Fibroblast of pulmonary artery (primary cell): ENCODE data around the gene GGTLC3.
"Not testable (repeated sequence)": the region's sequence is repeated elsewhere in the genome, so short reads cannot be mapped to it uniquely, and the experiment has no call there.

ENCODE experiments used
- DNase-seq: peaks from one replicate; pipeline ENCODE4 v3.0.0-alpha.2; 2010; ENCODE audit warnings: low read depth
- H3K4me3 ChIP-seq: replicated peaks from 2 replicates; pipeline ENCODE4 v1.5.1; 2011; ENCODE audit warnings: low read depth, mild to moderate bottlenecking, control low read depth, low read length, moderate library complexity

Gene GGTLC3

GRCh38 chr22:18527752-18528596 is 10.0 kb upstream of the GGTLC3 start, which contains the start of gene TMEM191B:
Gene TMEM191B, plus strand, starts transcription at chr22:18527802. Its CDS starts 179 bp downstream, at chr22:18527981.
- peak within 1 kb of the TSS; percentile 38 for H3K4me3 ChIP-seq
- not testable (repeated sequence) for DNase-seq

- not testable (repeated sequence) for H3K4me3 ChIP-seq, DNase-seq
These were observed 5.4 kb upstream of the GGTLC3 start for GRCh38 chr22:18523328-18523727.

- not testable (repeated sequence) for DNase-seq
These were observed 4.8 kb upstream of the GGTLC3 start for GRCh38 chr22:18522762-18523161.

DNA sequence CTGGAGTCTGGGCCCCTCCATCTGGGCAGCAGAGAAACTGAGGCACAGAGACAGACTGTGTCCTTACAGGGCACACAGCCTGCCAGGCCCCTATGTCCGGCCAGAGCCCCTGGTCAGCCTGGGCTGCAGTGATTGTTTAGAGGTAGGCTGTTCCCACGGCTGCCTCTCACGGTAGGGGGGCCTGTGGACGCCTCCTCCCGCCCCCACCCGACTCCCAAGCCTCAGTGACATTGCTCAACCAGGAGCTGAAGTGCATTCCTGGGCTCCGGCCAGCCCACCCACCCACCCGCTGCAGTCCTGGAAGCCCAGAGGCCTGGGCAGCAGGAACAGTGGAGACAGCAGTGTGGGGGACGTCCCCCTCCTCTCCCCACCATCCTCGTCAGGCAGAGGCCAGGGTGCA is 4.5 kb downstream of the GGTLC3 start:
- DNase-seq, H3K4me3 ChIP-seq: not testable (repeated sequence)

More at GRCh38 chr22:18522762-18523161, 4.8 kb upstream of the GGTLC3 start:
- not testable (repeated sequence) for H3K4me3 ChIP-seq

- DNase-seq, result not testable (repeated sequence)
These were observed 5.6 kb downstream of the GGTLC3 start for GRCh38 chr22:18512378-18512777.

GRCh38 chr22:18511327-18511726 is 6.6 kb downstream of the GGTLC3 start:
- H3K4me3 ChIP-seq, DNase-seq: not testable (repeated sequence)

More at GRCh38 chr22:18512378-18512777, 5.6 kb downstream of the GGTLC3 start:
- not testable (repeated sequence) for H3K4me3 ChIP-seq

DNA sequence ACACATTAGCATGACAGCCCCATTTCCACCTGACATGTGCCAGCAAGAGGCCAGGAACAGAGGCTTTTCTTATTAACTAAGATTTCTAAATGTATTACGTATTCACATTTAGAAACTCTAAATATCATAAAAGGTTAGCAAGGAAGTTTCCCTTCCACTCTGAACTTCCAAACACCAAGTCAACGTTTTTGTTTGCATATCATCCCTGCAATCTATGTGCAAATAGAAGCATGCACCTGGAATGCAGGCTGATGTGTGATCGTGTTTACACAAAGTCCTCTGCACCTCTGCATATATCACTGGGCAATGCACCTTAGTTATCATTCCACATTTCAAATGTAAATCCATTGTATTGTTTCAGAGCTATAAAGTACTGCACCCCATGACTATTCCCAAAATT is 21.7 kb downstream of the GGTLC3 start:
- not testable (repeated sequence) for DNase-seq, H3K4me3 ChIP-seq
